Activated CD8-positive, alpha-beta T cell treated with anti-CD3 and anti-CD28 coated beads for 36 hours (primary cell): ENCODE data around the gene RSPH6A. TPM values are rescaled to one million over a fixed set of nuclear protein-coding genes. Genes with fewer than 3 reads are reported as not detected.

Experiments used
- ATAC-seq: fragments of 200-7000 bp; cut with Tn5 transposase; one replicate; pipeline ENCODE4 v1.10.0; 2021; ENCODE audit warnings: mild to moderate bottlenecking, moderate library complexity
- CTCF ChIA-PET: fragments of 350-600 bp; sonication (Branson Sonifier 250); formaldehyde crosslinking; loops from one replicate; lab custom pipeline; 2021; ENCODE audit warnings: antibody characterized with exemption; lab: Charles Lee
- POLR2A ChIA-PET: fragments of 350-600 bp; sonication (Branson Sonifier 250); formaldehyde crosslinking; loops from one replicate; lab custom pipeline; 2021; ENCODE audit warnings: antibody characterized with exemption; lab: Charles Lee
- DNase-seq: peaks from one replicate; pipeline ENCODE4 v3.0.0-alpha.2; 2020
- H3K27ac Mint-ChIP-seq: one replicate; pipeline ENCODE4 v1.8.0; 2021; ENCODE audit warnings: mild to moderate bottlenecking, mixed read lengths
- H3K27me3 Mint-ChIP-seq: one replicate; pipeline ENCODE4 v1.8.0; 2021; ENCODE audit warnings: mixed read lengths
- H3K36me3 Mint-ChIP-seq: one replicate; pipeline ENCODE4 v1.8.0; 2021; ENCODE audit warnings: low read depth, mixed read lengths
- H3K4me1 Mint-ChIP-seq: one replicate; pipeline ENCODE4 v1.8.0; 2021; ENCODE audit warnings: low read depth, mixed read lengths
- H3K4me3 Mint-ChIP-seq: one replicate; pipeline ENCODE4 v1.8.0; 2021; ENCODE audit warnings: mild to moderate bottlenecking, moderate library complexity, mixed read lengths
- H3K9me3 Mint-ChIP-seq: one replicate; pipeline ENCODE4 v1.8.0; 2021; ENCODE audit warnings: mixed read lengths
- intact Hi-C: fragments of 100-400 bp; cut with micrococcal nuclease; formaldehyde crosslinking; loops from one replicate; pipeline ENCODE4 v1.10.0; 2022
- total RNA-seq, 2 experiments: library from RNA; stranded (reverse); gene quantifications; one replicate each; pipeline ENCODE4 v1.2.3, GENCODE V29; 2021
- TF ChIP-seq, protein P1 (sequence below): fragments of 200-600 bp; IDR thresholded peaks from one replicate; pipeline ENCODE4 v1.8.0; 2022; ENCODE audit warnings: antibody characterized with exemption, mild to moderate bottlenecking

The RSPH6A gene
- total RNA-seq, 2 experiments from 2014 or later = 0.41 to 0.63 TPM

- Mint-ChIP-seq H3K4me1 (peaks cover 6% of the 10 kb centered on the region), H3K27ac (no peak overlapping the region), H3K36me3 (no peaks in the 10 kb centered on the region), H3K4me3 (no peak overlapping the region), H3K27me3 (peaks cover 1% of the 10 kb centered on the region), H3K9me3 (no peaks in the 10 kb centered on the region)
- intact Hi-C loops = no loop called here
- POLR2A ChIA-PET = interaction anchor here (0.7 kb wide), 1 partner anchor 33 kb away, joined by 3 read pairs; no protein-coding TSS in a partner anchor
- CTCF ChIA-PET = interaction anchor here (1.3 to 2.3 kb wide), 3 partner anchors 11 to 36 kb away, joined by 5 to 17 read pairs (median 5); partner anchors contain the start of gene SIX5
- DNase-seq = no peak
- TF ChIP-seq, protein P1, sequence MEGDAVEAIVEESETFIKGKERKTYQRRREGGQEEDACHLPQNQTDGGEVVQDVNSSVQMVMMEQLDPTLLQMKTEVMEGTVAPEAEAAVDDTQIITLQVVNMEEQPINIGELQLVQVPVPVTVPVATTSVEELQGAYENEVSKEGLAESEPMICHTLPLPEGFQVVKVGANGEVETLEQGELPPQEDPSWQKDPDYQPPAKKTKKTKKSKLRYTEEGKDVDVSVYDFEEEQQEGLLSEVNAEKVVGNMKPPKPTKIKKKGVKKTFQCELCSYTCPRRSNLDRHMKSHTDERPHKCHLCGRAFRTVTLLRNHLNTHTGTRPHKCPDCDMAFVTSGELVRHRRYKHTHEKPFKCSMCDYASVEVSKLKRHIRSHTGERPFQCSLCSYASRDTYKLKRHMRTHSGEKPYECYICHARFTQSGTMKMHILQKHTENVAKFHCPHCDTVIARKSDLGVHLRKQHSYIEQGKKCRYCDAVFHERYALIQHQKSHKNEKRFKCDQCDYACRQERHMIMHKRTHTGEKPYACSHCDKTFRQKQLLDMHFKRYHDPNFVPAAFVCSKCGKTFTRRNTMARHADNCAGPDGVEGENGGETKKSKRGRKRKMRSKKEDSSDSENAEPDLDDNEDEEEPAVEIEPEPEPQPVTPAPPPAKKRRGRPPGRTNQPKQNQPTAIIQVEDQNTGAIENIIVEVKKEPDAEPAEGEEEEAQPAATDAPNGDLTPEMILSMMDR = no peak
- no peak for ATAC-seq
Measured at GRCh38 chr19:45805719-45806118, 9.4 kb downstream of the RSPH6A start.

GRCh38 chr19:45804959-45805230 is 10.2 kb downstream of the RSPH6A start:
- ChIA-PET CTCF (interaction anchor here (0.9 to 2.3 kb wide), 3 partner anchors 10 to 35 kb away, joined by 3 to 17 read pairs (median 5); partner anchors contain the start of gene SIX5), POLR2A (interaction anchor here (0.7 kb wide), 1 partner anchor 32 kb away, joined by 3 read pairs; no protein-coding TSS in a partner anchor)
- Mint-ChIP-seq H3K4me3 (no peak overlapping the region), H3K9me3 (no peaks in the 10 kb centered on the region), H3K27ac (no peak overlapping the region), H3K27me3 (peaks cover 1% of the 10 kb centered on the region), H3K36me3 (no peaks in the 10 kb centered on the region), H3K4me1 (peaks cover 6% of the 10 kb centered on the region)
- ATAC-seq = no peak
- intact Hi-C loops = no loop called here
- DNase-seq = no peak
- TF ChIP-seq, protein P1 = no peak

- no peak overlapping the region for H3K4me3 Mint-ChIP-seq
- H3K27me3 Mint-ChIP-seq = peaks cover 1% of the 10 kb centered on the region
- H3K36me3 Mint-ChIP-seq = no peaks in the 10 kb centered on the region
- POLR2A ChIA-PET = interaction anchor here (0.8 kb wide), 1 partner anchor 24 kb away, joined by 3 read pairs; no protein-coding TSS in a partner anchor
- CTCF ChIA-PET = interaction anchor here (0.9 to 2.3 kb wide), 3 partner anchors 9 to 35 kb away, joined by 3 to 17 read pairs (median 5); partner anchors contain the start of gene SIX5
- peaks cover under 1% of the 10 kb centered on the region for H3K4me1 Mint-ChIP-seq
- no peak overlapping the region for H3K27ac Mint-ChIP-seq
- intact Hi-C loops = no loop called here
- H3K9me3 Mint-ChIP-seq = no peaks in the 10 kb centered on the region
- TF ChIP-seq, protein P1 = no peak
- DNase-seq = no peak
- no peak for ATAC-seq
Measured at GRCh38 chr19:45804140-45804958, 10.8 kb downstream of the RSPH6A start.

DNA sequence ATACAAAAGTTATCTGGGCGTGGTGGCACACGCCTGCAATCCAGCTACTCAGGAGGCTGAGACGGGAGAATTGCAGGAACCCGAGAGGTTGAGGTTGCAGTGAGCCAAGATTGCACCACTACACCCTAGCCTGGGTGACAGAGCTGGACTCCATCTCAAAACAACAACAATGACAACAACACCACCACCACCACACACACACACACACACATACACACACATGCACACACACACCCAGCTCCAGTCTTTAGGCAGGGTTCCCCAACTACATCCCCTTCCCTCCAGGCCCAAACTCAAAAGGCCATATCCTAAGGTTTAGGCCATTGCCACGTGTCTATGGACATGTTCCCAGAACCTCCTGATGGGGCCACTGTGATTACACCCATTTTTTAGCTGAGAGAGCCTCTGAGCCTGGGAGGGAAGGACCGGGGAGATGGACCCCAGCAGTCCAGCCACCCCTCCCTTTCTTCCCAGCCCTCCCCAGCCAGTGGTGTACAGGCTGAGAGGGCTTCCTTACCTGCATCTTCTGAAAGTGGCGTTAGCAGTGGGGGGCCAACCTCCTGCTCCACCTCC is 13.4 kb downstream of the RSPH6A start:
- CTCF ChIA-PET = interaction anchor here (1.0 to 5.1 kb wide), 3 partner anchors 9 to 29 kb away, joined by 3 to 124 read pairs (median 37); partner anchors contain the start of genes DMWD and SIX5
- intact Hi-C loops = no loop called here
- H3K27ac Mint-ChIP-seq = no peak overlapping the region

More for the DNA sequence above, 13.4 kb downstream of the RSPH6A start:
- Mint-ChIP-seq H3K9me3 (no peaks in the 10 kb centered on the region), H3K36me3 (no peaks in the 10 kb centered on the region), H3K27me3 (peaks cover 12% of the 10 kb centered on the region), H3K4me1 (peaks cover 6% of the 10 kb centered on the region), H3K4me3 (no peak overlapping the region)
- POLR2A ChIA-PET = interaction anchor here (1.8 to 4.7 kb wide), 2 partner anchors 11 to 33 kb away, joined by 4 to 27 read pairs; partner anchors contain the start of gene SIX5
- ATAC-seq (no peak), DNase-seq (no peak)
- TF ChIP-seq, protein P1 = no peak
